ENCODE measurements around the gene GMFB.

GMFB gene

GRCh38 chr14:54488646-54489317 is at the start of gene GMFB:
Gene GMFB (minus strand): TSS chr14:54488980. CDS start chr14:54488927, 53 bp downstream.
- peak; percentile 80 for DNase-seq (ENCODE audit: low read depth)

GRCh38 chr14:54538055-54538454 is 49.3 kb upstream of the GMFB start:
- no peak for DNase-seq (ENCODE audit: low read depth)

GRCh38 chr14:54537651-54538050 is 48.9 kb upstream of the GMFB start:
- DNase-seq (ENCODE audit: low read depth) = no peak

- DNase-seq (ENCODE audit: low read depth) = no peak
These were observed 46.9 kb upstream of the GMFB start for GRCh38 chr14:54535646-54536045.

GRCh38 chr14:54535126-54535525 is 46.3 kb upstream of the GMFB start:
- DNase-seq (ENCODE audit: low read depth) = no peak

- no peak for DNase-seq (ENCODE audit: low read depth)
These were observed 44.3 kb upstream of the GMFB start for GRCh38 chr14:54533100-54533499.

- no peak for DNase-seq (ENCODE audit: low read depth)
These were observed 43.6 kb upstream of the GMFB start for GRCh38 chr14:54532111-54533012.

- no peak for DNase-seq (ENCODE audit: low read depth)
These were observed 41.0 kb upstream of the GMFB start for GRCh38 chr14:54529811-54530210.

- DNase-seq (ENCODE audit: low read depth) = no peak
These were observed 40.2 kb upstream of the GMFB start for GRCh38 chr14:54528973-54529372.

GRCh38 chr14:54524410-54524809 is 35.6 kb upstream of the GMFB start:
- no peak for DNase-seq (ENCODE audit: low read depth)

- DNase-seq (ENCODE audit: low read depth) = no peak
These were observed 27.9 kb upstream of the GMFB start for GRCh38 chr14:54516709-54517108.

- DNase-seq (ENCODE audit: low read depth) = no peak
These were observed 26.9 kb upstream of the GMFB start for GRCh38 chr14:54515670-54516069.

- no peak for DNase-seq (ENCODE audit: low read depth)
These were observed 23.6 kb upstream of the GMFB start for GRCh38 chr14:54512393-54512792.

GRCh38 chr14:54509546-54510501 is 21.0 kb upstream of the GMFB start, which contains the start of gene CGRRF1:
Gene CGRRF1 (plus strand): TSS chr14:54509906. CDS start chr14:54509960, 54 bp downstream.
- DNase-seq (ENCODE audit: low read depth) = peak; percentile 89

GRCh38 chr14:54503486-54503885 is 14.7 kb upstream of the GMFB start:
- no peak for DNase-seq (ENCODE audit: low read depth)

GRCh38 chr14:54502602-54503001 is 13.8 kb upstream of the GMFB start:
- no peak for DNase-seq (ENCODE audit: low read depth)

- no peak for DNase-seq (ENCODE audit: low read depth)
These were observed 12.7 kb upstream of the GMFB start for GRCh38 chr14:54501480-54501879.

GRCh38 chr14:54500744-54501143 is 12.0 kb upstream of the GMFB start:
- DNase-seq (ENCODE audit: low read depth) = no peak

- no peak for DNase-seq (ENCODE audit: low read depth)
These were observed 9.8 kb upstream of the GMFB start for GRCh38 chr14:54498579-54498978.

- no peak for DNase-seq (ENCODE audit: low read depth)
These were observed 9.3 kb upstream of the GMFB start for GRCh38 chr14:54498095-54498531.

GRCh38 chr14:54497224-54497623 is 8.4 kb upstream of the GMFB start:
- DNase-seq (ENCODE audit: low read depth) = no peak

- DNase-seq (ENCODE audit: low read depth) = no peak
These were observed 4.5 kb upstream of the GMFB start for GRCh38 chr14:54493293-54493692.
